GM19395 (cell line): Measurements from ENCODE around the gene SERGEF.

Source experiments
- ATAC-seq: cut with Tn5 transposase; IDR thresholded peaks from one replicate; pipeline ENCODE4 v1.9.1; 2021; ENCODE audit warnings: mild to moderate bottlenecking, moderate library complexity; ENCODE audit not compliant: unreplicated experiment

Gene SERGEF

DNA sequence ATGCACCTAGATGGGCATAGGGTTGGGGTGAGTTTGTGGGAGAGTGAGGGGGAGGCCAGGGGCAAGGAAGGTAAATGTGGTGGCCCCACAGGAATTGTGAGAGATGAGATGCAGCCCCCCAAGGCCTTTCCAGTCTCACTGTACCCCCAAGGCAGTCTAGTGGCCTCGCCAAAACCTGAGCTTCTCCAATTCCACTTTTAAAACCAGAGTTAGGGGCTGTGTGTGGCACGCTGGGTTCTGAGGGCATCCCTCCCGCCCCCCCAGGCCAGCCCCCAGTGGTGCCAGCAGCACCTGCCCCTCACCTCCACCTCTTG, 237.9 kb downstream of the SERGEF start:
- no peak for ATAC-seq

DNA sequence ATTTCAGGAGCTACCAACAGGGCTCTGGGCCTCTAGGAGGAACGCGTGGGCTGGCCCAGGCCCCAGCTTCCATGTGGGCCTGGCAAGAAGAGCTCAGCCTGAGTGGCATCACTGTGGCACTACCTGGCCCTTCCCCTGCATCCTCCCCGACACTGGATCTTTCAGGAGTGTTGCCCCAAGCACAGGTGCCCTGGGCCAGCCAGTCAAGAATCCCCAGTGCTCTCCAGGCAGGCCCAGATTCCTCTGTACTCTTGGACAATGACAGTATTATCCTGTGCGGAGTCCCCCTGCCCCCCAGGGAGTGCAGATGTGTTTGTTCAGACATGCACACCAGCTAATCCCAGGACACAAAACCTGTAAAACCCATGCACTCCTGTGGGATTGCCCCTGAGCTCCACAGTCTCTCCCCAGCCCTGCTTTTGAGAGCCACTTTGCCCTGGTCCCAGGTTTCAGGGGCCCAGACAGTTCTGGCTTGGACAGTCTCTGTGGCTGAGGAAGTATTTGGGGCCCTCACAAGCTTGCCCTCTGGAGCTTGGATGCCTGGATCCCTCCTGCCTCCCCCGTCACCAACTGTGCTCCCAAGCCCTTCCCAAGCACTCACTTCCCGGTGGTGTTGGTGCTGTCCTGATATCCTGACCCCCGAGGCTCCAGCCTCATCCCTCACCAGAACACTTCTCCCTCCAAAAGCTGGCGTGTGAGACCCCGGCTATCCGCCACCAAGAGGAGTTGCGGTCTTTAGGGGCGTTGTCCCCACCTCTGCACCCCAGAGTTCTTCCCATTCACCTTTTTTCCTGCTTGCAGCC, 238.4 kb downstream of the SERGEF start:
- ATAC-seq: no peak

DNA sequence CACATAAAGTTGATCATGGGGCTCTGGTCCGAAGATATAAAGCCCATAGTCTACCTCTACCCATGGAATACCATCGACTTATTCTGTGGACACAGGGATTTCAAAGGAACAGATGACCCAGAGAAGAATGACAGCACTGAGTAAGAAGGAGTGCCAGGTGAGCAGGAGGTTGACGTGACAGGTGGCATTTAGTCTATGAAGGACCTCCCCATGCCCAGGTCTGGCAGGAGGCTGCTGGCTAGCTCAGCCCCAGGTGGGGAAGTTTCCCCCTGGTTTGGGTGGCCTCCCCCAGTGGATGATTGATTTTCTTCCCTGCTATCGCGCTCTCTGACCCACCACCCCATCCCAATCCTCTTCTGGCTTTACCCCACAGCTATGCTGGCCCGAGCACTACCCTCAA, 239.2 kb downstream of the SERGEF start:
- ATAC-seq: no peak

DNA sequence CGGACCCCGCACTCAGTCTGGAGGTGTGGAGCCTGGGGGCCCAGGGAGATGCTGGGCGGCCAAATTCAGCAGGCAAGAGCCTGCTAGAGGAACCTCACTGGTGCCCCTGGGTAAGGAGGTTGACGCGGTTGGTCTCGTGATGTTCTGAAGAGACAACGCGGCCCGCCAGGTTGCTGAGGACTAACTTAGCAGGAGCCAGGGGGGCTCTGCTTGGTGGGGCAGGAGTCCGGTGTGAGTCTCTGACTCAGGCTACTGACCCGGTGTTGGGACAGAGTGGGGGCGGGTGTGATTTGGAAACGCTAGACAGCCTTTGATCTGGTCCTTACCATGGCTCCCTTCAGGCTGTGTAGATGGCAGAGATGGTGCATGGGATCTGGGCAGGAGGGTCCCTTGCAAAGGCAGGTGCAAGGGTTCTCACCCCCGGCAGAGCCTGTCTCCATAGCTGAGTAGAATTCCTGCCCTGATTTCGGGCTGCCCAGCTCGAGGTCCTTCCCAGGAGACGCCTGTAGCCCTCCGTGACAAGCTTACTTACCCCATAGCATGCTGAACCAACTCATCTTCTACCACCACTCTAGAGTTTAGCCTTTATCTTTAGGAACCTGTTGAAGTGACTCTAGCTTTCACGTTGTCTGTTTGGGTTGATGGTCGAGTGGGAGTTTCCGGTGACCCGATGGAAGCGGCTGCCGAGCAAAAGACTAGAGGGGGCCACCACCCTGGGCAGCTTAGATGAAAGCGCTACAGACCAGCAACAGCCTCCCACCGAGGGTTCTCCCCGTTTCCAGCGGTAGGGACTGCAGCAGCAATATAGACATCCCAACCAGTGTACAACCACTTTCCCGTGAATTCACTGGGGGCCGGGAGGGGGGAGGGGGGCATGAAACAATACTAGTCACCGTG, 239.9 kb downstream of the SERGEF start:
- ATAC-seq: no peak

DNA sequence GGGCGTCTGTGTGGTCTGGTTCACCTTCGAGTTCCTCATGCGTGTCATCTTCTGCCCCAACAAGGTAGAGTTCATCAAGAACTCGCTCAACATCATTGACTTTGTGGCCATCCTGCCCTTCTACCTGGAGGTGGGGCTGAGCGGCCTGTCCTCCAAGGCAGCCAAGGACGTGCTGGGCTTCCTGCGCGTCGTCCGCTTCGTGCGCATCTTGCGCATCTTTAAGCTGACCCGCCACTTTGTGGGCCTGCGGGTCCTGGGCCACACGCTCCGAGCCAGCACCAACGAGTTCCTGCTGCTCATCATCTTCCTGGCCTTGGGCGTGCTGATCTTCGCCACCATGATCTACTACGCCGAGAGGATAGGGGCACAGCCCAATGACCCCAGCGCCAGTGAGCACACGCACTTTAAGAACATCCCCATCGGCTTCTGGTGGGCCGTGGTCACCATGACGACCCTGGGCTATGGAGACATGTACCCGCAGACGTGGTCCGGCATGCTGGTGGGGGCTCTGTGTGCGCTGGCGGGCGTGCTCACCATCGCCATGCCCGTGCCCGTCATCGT, 240.9 kb downstream of the SERGEF start:
- ATAC-seq: no peak

DNA sequence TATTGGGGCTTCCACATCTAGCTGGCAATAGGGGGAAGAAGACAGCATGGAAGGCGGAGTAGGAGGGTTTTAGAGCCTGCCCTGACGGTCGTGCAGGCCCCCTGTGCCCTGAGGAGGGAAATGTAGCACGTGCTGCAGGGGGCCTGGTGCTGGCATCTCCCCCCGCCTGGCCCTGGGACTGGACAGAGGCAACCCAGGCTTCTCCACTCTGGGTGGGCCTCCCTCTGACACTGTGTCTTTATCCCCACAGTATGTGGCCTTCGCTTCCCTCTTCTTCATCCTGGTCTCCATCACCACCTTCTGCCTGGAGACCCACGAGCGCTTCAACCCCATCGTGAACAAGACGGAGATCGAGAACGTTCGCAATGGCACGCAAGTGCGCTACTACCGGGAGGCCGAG, 241.4 kb downstream of the SERGEF start:
- no peak for ATAC-seq

DNA sequence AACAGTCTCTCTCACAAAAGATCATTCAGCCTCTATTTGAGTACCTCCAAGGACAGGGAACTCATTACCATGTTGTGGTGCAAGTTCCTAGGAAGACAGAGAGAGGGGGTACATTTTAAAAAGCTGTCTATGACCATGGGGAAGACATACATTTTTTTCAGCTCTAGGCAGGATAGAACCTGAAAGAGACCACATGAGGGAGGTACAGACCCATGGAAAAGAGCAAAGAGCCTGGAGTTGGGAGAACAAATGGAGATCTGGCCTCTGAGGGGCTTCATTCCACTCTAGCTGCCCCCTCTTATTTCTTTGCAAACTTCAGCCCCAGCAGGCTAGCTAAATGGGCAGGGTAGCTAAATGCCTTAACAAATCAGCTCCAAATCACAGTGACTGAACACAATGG, 241.9 kb downstream of the SERGEF start:
- no peak for ATAC-seq

DNA sequence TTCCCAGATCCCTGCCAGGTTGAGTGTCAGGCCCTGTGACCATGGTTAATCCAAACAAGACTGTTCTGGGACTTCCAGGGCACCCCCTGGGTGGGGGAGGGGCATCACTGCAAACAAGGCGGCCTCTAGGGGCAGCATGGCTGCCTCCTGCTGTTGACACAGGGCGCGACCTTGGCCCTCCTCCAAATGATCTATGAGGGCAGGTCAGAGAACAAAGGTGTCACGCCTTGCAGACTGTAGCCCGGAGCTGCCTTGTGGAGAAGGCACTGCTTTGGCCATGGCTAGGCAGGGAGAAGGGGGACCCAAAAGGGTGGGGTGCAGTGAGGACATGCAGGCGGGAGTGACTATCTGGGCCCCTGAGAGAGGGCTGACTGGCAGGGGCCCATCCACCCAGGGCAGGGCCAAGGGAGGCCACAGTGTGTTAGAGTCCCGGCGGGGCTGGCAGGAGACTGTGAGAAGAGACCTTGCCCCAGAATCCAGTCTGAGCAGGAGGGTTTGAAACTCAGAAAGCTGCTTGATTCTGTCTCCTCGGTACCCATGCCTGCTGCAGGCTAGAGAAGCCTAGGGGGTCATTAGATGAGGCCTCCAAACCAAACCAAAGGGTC, 242.7 kb downstream of the SERGEF start:
- ATAC-seq: no peak

DNA sequence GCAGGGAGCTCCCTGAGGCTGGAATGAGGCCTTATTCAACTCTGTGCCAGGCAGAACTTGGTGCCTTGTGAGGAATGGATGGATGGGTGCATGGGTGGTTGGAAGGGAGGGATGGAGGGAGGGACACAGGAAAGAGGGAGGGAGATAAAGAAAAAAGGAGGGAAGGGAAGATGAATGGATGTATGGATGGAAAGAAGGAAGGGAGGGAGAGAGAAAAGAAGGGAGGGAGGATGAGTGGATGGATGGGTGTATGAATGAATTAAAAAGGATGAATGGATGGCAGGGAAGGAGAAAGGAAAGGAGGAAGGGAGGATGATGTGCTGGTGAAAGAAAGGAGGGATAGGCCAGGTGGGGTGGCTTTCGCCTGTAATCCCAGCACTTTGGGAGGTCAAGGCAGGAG, 243.6 kb downstream of the SERGEF start:
- ATAC-seq: no peak

DNA sequence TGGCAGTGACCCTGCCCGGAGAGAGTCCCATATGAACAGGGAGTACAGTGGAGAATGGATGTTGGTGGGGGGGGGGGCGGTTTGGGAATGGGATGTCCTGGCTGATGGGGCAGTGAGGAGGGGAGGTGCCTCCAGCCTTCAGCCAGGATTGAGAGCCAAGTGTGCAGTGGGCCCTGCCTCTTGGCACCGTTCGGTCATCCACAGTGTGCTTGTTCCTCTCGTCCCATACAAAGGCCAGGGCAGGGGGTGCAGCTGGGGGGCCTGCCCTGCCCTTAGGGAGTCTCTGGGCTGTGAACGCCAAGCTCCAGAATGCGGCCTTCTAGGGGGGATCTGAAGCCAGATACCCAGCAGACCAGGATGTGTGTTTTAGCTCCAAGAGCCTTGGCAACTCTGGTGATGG, 244.3 kb downstream of the SERGEF start:
- ATAC-seq: no peak

DNA sequence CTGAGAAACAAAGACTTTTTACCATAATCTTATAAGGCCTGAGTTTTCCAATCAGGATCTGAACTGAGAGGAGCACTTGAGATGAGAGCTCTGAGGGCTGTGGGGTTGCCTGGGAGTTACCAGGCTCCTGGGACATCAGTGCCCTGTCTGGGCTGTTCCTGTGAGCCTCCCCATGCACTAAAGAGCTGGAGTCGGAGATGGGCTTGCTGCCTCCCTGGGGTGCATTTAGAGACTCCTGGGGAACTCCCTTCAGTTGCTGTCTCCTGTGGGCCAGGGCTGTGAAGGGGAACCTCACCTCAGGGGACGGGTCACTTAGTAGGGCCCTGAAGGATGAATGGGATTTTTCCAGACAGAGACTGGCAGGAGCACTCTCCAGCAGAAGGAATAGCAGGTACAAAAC, 244.9 kb downstream of the SERGEF start:
- ATAC-seq: no peak

DNA sequence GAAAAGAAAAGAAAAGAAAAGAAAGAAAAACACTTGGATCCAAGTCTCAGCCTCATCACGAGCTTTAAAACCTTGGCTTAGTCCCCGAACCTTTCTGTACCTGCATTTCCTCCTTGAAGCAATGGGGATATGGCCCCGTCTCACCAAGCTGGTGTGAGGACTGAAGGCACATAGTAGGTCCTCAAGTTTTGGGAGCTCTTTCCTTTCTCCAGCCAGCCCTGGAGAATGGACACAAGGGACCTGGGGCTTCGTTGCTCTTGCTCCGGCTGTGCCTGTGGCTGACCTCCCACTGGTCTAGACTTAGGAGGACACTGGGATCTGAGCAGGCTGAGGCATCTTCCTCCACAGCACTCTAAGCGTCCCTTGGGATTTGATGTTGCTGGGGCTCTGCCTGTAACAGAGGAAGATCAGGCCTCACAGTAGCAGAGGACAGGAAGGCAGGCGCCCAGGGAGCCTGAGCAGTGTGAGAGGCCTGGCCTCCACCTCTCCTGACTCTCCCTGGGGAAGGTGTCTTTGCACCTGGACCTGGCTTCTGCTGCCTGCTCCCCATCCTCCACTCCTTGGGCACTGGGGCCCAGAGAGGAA, 245.5 kb downstream of the SERGEF start:
- no peak for ATAC-seq

DNA sequence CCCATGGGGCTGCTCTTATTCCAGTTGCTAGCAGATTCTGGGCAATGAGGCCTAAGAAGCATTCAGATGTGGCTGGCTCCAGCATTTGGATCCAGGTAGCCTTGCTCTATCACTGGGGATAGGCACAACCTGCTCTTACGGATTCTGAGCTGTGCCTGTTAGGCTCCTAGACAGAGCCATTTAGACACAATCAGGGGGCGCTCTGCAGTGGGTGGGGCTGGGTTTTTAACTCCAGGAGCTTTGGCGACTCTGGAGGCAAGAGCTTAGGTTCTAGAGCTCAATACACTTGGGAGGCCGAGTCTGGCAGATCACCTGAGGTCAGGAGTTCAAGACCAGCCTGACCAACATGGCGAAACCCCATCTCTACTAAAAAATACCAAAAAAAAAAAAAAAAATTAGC, 246.3 kb downstream of the SERGEF start:
- no peak for ATAC-seq

DNA sequence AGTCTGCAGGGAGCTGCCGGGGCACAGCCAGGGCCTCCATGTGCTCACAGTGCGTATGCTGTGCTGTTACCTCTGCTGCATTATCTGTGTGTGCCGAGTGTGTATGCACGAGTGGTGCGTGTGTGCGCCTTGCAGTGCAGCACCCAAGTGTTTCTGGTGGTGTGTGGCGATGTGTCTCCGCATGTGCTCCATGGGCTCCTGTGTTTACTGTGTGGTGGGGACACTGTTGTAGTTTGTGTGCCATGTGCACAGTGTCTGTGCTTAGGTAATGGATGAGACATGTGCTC, 246.8 kb downstream of the SERGEF start:
- ATAC-seq: no peak

DNA sequence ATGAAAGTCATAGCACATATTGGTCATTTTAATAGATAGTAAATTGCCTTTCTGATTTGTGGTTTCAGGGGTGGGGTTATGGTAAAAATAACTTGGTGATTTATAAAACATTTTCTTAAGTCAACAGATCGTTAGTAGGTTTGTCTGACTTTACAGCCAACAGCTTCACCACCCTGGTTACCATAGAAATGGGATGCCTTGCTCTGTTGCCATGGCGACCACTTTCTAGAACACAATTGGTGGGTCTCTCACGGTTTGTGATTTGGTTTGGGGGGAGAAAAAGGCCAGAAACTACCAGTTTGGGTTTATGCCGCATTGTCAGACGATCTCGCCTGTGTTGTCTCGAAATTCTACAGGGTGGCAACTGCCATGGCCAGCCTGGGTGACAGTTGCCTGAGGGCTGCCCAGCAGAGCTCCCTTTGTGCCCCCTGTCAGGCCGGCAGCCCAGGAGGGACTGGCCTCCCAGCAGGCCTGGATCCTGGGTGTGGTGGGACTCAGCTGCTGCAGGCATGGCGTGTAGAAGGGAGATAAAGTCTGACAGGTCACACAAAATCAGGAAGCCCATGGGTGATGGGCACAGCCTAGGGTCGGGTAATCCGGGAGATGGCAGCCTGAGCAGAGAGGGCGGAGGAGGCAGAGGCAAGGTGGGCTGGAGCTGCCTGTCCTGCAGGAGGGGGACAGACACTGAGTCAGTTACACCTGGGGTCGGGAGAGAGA, 247.3 kb downstream of the SERGEF start:
- ATAC-seq: no peak

DNA sequence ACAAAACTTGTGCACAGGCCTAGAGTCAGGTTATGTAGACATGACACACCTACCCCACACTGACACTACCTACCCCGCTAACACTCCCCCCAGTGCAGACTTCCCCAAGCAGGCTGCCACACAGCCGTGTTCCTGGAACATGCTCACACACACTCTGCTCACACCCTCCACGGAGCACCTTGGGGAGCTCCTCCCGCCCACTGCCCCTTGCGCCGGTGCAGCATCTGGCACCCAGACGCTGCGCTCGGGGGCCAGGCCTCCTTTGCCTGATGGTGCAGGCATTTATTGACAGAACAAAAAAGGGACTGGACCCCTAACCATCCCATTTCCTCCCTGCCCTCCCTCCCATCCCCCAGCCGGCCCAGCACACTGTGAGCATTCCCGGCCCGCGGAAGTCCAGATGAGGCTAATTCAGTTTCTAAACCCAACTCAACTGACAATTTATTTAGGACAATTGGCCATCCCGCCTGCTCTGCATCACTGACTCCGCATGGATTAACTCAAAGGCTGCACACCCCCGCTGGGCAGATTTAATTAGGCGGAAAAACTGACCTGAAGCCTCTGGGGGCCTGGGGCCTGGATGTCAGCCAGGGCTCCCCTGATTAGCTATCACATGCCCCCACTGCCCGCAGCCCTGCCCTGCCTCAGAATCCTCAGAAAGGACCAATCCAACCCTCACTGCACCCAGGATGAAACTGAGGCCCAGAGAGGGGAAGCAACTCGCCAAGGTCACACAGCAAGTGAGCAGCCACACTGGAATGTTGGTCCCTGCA, 248.2 kb downstream of the SERGEF start:
- no peak for ATAC-seq

DNA sequence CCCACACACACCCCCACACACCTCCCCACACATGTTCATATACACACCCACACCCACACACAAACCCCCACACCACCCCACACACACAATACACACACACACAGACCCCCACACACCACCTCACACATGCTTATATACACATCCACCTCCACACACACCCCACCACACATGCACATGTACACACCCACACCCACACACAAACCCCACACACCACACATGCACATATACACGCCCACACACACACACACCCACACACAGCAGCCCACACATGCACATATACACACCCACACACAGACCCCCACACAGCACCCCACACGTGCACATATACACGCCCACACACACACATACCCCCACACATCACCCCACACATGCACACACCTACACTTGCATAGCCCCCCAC, 249.1 kb downstream of the SERGEF start:
- no peak for ATAC-seq

DNA sequence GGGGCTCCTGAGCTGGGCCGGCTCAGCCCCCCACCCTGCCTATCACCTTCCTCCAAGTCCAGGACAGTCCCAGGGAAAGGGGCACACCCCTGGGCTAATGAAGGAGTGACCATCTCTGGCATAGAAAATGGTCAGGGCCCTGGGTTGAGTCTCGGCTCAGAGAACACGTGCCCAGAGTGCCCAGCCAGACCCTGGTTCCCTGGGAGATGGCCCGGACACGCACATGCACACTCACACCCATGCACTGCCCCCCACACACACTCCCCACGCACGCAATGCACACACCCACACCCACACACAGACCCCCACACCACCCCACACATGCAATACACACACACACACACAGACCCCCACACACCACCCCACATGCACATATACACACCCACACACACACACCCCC, 249.6 kb downstream of the SERGEF start:
- no peak for ATAC-seq

DNA sequence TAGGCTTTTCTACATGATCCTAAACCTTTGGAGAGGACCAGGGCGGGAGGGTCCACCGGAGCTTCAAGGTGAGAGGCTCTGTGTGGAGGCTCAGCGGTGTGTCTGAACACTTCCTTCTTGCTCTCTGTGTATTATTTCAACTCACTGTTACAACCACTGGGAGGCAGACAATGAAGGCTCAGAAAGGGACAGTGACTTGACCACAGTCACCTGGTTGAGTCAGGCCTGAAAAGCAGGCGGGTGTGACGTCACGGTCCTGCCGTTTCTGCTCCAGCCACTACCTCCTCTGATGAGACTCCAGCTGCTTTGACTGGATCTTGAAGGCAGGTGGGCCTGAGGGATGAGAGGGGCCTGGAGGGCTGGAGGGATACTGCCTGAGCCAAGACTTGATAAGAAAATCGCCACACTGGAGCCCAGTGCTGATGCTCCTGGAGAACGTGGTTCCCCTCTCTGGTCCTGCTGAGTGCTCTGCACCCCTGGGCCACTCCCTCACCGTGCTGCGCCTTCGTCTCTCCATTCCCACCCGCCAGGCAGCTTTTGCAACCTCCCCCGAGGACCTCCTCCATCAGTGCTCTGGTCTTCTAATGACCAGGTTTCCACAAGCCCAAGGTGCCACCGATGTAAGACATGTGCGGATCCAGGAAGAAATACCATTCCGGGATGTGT, 250.4 kb downstream of the SERGEF start:
- peak; percentile 54 for ATAC-seq
